HG03280 (cell line): Measurements from ENCODE around the gene USP51.
"Not testable (repeated sequence)": the region's sequence is repeated elsewhere in the genome, so short reads cannot be mapped to it uniquely, and the experiment has no call there.

ENCODE experiments used
- ATAC-seq: cut with Tn5 transposase; IDR thresholded peaks from one replicate; pipeline ENCODE4 v1.9.1; 2021; ENCODE audit warnings: mild to moderate bottlenecking, moderate library complexity; ENCODE audit not compliant: unreplicated experiment

Gene USP51

DNA sequence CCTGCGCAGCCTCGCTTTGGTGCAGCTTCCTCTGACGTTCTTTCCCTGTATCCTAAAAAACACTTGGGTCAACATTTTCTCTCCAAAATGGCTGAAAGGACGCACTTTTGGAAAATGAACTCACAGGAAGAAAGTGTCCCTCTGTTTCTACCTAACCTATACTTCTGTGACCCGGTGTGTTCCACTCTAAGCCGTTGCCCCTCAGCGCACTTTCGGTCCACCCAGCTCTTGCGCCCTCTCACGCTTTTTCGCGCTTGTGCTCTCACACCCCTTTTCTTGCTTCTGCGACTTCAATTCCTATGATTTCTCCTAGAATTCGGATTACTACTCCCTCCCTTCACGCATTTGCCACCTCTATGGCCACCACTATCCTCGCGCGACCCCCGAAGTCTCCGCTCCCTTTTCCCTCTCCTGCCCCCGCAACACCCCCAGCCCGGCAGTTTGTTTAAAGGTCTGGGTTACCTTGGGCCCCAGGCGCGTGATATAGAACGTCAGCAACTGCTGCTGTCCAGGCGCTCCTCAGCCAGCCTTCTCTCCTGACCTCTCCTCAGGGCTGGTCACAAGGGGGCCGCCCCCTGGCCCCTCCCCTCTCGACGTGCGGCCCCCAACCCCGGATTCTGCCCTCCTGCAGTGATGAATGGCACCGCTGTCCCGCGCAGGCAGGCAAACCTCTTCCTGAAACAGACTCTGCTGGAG, at the start of gene USP51:
Gene USP51, minus strand, starts transcription at position 535 of the 696 bp plus-strand sequence. CDS start 909 bp downstream, outside the sequence.
- peak; percentile 50 for ATAC-seq

DNA sequence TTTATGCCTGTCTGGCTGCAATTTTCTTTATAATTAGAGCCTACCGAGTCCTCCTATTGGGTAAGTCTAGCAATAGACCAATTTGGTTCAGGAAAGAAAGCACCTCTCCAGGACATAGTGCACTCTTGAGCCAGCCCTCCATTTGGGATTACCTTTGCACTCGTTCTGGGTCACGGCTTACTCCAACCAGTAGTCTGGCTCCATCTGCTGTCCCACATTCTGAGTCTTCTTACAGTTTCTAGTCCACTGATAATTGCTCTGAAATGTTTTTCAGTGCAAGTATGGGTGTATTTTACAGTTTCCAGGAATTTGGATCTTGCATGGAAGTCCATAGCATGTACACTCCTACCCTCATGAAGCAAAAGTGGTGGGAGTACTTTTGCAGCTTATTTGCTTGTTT, 34.8 kb upstream of the USP51 start:
- ATAC-seq = no peak

DNA sequence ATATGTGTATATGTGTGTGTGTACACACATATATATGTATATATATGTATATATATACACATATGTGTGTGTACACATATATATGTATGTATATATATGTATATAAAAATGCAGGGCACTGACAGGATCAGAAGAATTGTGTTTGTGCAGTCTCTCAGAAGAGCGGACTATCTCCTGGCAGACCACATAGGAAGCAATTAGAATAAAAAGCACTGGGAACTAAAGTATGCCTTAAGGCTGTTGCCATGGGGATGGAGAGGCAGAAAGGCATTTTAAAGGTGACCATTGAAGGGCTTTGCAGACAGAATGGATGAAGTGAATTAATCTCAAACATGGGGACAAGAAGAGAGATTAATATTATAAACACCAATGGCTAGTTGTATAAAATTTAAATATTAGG, 33.7 kb upstream of the USP51 start:
- no peak for ATAC-seq

DNA sequence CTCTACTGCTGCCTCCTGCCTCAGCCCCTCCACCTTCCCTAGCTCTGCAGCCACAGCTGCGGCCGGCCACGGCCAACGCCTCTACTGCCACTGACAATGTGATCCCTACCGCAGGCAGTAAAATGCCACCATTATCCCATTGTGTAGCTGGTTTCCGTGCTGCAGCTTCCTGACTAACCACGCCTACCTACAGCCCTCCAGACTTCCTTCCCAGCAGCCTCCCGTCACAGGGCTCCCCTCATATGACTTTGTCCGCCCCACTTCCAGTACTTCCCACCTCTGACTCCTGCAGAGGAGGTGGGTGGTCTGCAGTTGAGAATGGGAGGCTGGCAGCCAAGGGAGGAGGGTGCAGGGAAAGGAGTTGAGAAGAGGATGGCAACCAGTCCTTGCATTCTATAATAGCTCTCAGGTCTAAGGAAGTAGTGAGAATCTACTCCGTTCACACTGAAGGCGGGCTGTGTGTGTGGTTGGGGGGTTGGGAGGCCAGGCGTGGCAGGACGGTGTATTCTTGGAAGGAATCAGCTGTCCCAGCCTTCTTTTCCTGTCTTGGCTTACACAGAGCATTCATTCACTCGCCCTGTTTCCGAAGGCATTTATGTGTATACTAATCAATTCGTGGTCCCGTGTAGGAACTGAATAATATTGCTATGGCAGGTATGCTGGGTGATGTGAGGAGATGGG, 33.1 kb upstream of the USP51 start:
- no peak for ATAC-seq

DNA sequence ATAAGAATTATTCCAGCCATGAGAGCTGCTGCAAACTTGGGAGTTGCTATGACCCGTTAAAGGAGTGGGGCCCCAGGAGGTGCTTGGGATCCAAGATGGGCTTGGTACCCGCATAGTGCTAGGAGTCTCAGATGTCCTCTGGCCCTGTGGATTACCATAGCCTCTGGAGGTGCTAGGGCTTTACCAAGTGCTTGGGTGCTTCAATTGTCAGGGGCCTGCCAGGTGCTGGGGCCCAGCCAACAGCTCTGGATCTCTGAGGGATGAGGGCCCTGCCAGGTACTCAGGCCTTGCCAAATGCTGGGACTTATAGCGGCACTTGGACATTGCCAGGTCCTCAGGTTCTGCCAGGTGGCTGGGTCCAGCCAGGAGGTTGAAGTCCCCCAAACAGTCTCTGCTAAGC, 32.0 kb upstream of the USP51 start:
- ATAC-seq = no peak

DNA sequence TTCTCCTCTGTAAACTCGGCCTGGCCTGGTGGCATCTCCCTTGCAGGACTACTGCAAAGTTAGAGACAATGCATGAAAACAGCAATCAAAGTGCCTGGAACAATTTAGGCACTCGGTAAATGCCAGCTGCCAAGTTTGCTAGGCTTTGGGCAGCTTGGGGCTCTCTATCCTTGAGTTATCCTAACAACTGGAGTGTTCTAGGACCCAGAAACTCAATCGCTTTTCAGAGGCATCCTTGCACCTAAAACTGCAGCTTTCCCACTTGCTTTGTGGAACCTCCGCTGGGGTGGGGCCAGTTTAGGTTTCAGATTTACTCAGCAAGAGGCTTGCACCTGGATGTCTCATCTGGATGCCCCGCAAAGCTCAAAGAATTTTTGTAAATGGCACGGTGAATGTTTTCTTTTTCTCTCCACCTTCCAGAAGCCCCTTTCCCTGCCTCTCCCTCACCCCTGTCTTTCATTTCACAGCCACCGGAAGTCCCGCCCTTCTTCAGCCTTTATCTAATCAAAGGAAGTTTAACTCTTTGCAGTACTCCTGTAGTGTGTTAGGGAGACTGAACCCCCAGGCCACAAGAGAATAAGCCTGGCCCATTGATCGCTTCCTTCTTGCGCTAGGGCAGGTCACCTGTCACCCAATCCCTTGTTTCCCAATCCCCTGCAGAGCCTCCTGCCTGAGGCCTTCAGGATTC, 27.3 kb upstream of the USP51 start:
- ATAC-seq = not testable (repeated sequence)

DNA sequence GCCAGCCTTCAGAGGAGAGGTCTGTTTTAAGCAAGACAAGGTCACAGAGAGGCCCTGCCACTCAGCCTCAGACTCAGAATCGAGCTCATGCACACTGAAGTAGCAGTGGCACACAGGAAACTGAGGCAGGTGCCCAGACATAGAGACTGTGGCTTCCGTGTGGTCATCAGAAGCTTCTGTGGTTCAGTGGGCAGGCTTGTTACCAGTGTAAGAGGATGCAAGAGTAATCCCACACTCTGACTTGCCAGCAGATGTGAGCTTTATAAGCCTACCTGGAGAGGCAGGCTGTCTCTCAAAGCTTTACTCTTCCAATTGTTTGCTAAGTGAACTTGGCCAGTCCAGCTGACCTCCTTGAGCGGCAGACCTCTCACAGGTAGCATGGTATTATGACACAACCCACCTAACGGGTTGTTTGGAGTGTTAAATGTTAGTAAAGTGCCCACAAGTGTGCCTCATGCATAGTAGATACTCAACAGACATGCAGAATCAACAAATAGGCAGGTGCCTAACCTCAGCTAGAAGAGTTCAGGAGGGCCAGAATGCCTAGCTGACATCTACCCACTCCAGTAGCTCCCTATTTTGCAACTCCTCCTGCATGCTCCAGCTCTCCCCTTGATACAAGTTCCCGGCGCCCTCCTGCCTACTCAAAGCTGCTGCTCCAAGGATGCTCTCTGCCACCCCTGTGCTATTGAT, 23.5 kb upstream of the USP51 start:
- not testable (repeated sequence) for ATAC-seq

DNA sequence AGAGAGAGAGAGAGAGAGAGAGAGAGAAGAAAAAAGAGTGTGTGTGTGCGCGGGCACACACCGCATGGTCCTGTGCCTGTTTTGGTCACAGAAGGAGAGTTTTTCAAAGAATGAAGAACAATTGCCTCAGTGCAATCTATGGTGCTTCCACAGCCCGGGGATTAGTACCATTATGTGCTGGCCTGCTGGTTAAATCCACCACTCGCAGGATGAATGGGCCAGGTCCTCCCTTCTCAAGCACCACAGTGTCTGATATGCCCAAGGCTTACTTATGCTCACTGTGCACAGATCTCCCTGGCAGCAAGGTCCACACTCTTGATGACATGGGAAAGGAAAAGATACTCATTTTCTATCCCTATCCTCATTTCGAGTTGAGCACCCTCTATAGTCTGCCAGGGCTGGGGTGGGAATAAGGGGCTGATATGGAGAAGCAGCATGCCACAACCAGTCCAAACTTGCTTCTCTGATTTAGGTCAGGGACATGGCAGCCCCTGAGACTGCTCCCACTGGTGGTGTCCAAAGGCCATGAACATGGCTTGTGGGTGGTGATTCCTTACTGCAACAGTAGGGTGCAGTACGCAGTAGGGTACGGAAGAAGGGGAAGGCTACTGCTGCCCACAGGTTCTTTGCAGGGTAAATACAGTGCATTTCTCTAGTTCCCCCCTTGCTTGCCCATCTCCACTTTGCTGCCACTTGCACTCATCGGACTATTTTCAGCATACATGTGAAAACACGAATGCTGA, 18.9 kb upstream of the USP51 start:
- not testable (repeated sequence) for ATAC-seq

DNA sequence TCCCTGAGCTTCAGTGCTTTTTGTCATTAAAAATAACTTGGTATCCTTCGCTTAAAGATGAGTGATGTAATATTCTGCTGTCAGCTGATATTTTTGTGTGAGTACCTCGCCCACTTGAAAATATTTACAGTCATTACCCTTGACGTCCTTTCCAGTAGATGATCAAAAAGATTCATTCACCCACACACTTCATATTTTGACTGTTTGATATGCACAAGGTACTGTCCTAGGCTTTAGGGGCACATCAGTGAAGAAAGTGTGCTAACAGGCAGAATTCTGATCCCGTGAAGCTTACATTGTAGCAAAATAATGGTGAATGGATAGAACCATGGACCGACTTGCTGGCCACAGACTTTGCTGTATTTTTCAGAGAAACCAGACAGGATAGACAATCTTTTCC, 18.1 kb upstream of the USP51 start:
- not testable (repeated sequence) for ATAC-seq

DNA sequence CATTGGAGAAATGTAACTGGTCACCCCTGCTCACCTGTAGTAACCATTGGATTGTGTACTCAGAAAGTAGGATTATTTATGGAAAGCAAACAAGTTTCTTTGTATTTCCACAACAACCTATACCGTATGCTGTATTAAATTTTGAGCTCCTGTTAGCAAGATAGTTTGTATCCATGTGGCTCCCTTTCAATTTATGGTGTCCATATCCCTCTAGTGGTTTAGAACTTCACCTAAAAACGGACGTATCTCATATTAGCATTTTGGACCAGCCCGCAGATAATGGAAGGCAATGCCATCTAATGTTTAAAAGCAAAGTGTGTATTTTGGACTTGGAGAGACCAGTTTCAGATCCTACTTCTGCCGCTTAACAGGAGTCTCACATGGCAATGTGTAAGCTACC, 17.4 kb upstream of the USP51 start:
- not testable (repeated sequence) for ATAC-seq

DNA sequence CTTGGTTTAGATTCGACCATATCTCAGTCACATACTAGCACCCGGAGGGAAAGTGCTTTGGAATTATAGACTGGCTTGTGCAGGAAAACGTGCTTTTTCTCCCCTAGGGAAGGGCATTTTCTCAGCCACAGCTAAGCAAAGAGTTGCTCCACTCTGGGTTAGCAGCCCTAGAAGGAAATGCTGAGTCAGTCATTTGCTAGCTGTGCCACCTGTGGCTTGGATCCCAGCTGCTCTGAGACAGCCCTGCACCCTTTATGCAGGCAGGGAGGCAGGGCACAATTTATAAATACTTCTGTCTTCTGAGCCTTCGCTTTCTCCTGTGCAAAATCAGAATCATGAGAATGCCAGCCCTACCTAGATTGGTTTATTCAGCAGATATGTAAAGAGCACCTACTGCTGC, 1.3 kb upstream of the USP51 start:
- ATAC-seq = no peak

DNA sequence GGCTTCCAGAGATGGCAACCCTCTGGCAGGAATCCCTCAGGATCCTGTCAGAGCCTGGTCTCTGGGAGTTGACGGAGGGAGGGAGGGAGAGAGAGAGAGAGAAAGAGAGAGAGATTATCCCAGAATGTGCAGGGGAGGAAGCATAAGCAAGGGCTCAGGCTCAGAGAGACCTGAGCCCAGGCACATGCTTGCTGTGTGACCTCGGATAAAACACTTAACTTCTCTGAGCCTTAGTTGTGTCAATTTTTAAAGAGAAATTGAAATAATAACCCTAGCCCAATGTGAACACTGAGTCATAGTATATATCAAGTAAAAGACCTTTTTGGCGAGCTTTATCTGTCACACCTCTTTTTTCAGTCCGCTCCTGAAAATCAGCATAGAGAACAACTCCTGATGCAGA, 473 bp upstream of the USP51 start:
- no peak for ATAC-seq

DNA sequence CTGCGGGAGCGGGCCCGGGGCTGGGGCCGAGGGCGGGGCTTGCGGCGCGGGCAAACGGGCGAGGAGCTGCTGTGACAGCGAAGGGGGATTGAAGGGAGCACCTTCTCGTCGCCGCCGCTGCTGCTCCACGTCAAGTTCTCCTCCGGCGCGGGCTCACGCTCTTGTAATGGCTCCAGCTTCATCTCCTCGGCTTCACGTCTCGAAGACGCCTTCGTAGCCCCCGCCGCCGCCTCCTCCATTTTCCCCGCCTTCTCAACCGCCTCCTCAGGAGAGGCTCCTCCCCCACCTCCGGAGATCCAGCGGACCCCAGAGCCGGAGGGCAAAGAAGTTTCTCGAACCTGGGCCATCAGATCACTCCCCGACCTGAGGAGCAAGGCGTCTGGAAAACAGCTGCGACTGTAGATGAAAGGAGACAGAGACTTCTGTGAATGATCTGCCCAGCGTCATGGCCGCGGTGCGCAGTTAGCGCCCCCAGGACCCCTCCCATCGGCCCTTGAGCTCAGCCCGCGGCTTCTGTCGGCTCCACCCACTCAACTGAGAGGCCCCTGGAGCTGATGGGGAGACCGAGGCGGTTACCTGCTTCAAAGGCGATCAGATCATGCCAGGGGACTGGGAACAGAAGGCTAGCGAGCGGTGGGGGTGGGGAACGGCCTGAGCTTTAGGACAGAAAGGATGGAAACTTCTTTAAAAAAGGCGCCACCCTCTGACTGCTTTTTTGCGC, 895 bp downstream of the USP51 start:
- ATAC-seq = peak; percentile 63

DNA sequence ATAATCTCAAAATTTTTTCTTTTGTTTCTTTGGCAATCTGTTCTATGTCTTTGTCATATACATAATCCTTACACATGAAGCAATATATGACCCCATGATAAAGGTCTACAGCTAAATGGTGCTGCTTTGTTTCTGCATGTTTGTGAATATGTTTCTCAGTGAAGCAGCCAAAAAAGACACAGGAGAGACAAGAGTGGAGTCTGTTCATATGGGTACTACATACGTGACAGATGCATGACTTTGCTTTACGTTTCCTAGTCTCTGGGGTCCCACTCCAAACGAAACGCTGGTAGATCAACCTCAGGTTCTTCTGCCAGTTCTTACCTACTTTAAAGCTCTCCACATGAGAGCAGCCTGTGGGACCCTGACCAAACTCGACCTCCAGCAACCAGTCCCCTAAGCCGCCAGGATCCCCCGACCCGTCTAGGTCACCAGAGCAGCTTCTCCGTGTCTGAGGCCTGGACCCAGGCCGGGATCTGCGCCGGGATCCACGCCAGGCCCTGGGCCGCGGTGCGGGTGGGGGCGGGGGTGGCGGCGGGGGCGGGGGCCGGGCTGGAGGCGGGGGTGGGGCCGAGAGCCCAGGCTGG, 1.5 kb downstream of the USP51 start:
- ATAC-seq = peak; percentile 11

DNA sequence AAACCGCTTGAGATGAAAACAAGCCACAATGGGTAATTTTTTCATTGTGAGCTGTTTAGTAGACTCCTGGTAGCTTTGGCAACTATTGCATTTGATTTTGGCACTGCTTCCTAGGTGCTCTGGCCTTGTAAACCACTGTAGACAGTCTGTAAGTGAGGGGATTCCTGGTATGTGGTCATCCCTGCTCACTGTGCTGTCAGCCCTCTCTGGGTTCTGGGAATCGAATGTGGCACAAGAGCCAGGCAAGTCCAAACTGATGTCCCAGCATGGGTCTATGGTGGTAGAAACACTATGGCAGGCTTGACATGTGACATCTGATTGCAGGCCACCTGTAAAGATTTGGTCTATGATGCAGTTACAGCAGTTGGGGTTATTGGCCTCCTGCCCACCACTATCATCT, 2.5 kb downstream of the USP51 start:
- no peak for ATAC-seq

DNA sequence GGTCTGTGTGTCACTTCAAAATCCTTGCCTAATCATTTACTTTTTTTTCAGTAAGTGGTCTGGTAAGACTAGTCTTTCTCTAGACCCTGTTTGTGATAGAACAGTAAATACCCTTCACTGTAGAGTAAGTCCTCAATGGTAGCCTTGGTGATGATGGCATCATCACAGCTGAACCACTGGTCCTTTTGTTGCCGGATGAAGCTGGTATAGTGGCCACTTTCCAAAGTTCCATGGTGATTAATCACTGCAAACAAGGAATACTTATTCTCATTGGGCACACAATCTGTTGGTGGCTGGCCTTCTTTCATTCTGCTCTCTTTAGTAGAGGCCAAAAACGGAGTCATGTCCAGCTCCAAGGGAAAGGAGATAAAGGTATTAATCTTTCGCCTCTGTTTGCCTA, 2.9 kb downstream of the USP51 start:
- no peak for ATAC-seq

DNA sequence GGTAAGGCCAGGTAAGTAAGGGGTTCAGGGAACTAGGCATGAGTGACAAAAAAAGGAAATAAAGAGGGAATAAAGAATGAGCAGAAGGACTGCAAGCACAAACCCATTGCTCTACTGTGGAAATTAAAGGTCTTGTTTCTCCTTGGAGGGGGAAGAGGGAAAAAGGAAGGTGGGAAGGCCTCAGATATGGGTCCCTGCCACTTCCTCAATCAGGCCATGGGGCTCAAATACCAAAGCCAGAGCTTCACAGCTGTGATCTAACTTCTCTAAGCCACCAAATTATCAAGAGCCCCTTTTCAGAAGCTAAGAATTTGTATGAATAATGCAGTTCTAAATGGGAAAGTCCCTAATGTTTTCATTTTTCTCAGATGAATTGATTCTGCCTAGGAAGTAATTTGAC, 4.7 kb downstream of the USP51 start:
- no peak for ATAC-seq

DNA sequence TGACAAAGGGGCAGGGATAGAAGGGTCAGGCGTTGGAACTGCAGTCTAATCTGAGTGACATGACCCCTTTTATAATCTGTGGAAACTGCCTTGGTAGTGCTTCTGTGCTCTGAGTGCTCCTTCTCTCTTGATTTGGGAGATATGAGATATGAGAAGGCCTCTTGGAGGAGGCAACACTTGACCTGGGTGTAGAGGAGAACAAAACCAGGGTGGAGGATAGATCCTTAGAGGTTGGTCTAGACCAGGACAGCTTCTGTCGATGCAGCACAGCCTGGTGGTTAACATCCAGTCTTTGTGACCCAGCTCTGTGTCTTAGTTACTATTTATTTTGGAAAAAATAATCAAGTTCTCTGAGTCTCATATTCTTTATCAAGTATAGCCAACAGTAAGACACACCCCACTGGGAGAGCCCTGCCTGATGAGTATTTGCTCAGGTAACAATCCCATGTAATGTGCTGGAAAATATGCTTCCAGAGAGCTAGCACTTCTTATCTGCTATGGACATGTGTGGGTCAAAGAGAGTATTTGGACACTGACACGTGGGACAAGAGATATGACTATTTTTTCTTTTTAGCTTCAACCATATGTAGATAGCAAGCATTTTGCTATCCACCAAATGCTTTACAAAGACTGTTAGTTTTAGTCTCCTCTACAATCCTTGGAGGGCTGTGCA, 9.1 kb downstream of the USP51 start:
- ATAC-seq = no peak

DNA sequence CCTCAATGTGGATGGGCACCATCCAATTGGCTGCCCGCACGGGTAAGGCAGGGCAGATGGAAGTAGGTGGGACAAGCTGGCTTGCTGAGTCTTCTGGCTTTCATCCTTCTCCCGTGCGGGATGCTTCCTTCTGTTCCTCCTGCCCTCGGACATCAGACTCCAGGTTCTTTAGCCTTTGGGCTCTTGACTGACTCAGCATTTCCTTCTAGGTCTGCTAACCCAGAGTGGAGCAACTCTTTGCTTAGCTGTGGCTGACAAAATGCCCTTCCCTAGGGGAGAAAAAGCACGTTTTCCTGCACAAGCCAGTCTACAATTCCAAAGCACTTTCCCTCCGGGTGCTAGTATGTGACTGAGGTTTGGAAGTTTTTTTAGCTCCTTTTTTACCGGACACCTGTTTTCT, 9.7 kb downstream of the USP51 start:
- not testable (repeated sequence) for ATAC-seq
